GM12878 (cell line): ENCODE results near the gene PUM2. TPM values are rescaled to one million over a fixed set of nuclear protein-coding genes. Genes with fewer than 3 reads are reported as not detected.

Source experiments
- ATAC-seq: fragments of 200-7000 bp; cut with Tn5 transposase; 3 replicates; pipeline ENCODE4 v1.9.1; 2020; ENCODE audit warnings: mild to moderate bottlenecking, moderate library complexity
- BruUV-seq: library from RNA; stranded (reverse); fragments of 400-500 nt; replicated peaks from 2 replicates; lab custom pipeline; 2021; lab: Mats Ljungman, UMichigan
- CTCF ChIA-PET: fragments of 300-600 bp; sonication (Branson Sonifier 250); formaldehyde crosslinking; extraction: SDS; loops from one replicate; lab custom pipeline; 2021; ENCODE audit warnings: inconsistent platforms; lab: Yijun Ruan, JAX
- POLR2A ChIA-PET: fragments of 350-600 bp; formaldehyde crosslinking; extraction: SDS; loops from one replicate; lab custom pipeline; 2021; ENCODE audit warnings: inconsistent platforms; lab: Charles Lee
- RAD21 ChIA-PET: fragments of 300-600 bp; sonication (Branson Sonifier 250); formaldehyde crosslinking; loops from one replicate; lab custom pipeline; 2023; ENCODE audit warnings: antibody characterized with exemption; ENCODE audit not compliant: unreplicated experiment; lab: Charles Lee
- SMC1A ChIA-PET: fragments of 300-600 bp; sonication (Branson Sonifier 250); formaldehyde crosslinking; loops from one replicate; lab custom pipeline; 2023; ENCODE audit not compliant: unreplicated experiment, uncharacterized antibody; lab: Charles Lee
- DNase-seq: peaks from one replicate; pipeline ENCODE4 v3.0.0-alpha.2; 2011; ENCODE audit warnings: low read depth, low spot score
- FAIRE-seq: peaks from 3 replicates; lab custom pipeline; 2011; peaks lifted over from hg19 to GRCh38; lab: Jason Lieb, UNC
- H2AFZ ChIP-seq: 2 replicates; pipeline ENCODE4 v1.6.0; 2011; ENCODE audit warnings: low read depth, low read length, control low read depth; ENCODE audit not compliant: control insufficient read depth
- H3K27ac ChIP-seq: 2 replicates; pipeline ENCODE4 v1.5.1; 2011; ENCODE audit warnings: control low read depth; ENCODE audit not compliant: control insufficient read depth, insufficient read depth
- H3K27me3 ChIP-seq, 2 experiments: replicated peaks in 1 of 2; 2 replicates each; pipeline versions ENCODE4 v1.6.0 to v1.6.1; 2011; ENCODE audit warnings: low read length in 1 of 2; ENCODE audit not compliant: control insufficient read depth in 2 of 2, insufficient read depth in 2 of 2
- H3K36me3 ChIP-seq, 2 experiments: 2 replicates each; pipeline ENCODE4 v1.5.1; 2011; ENCODE audit warnings: low read length in 1 of 2; ENCODE audit not compliant: control insufficient read depth in 2 of 2, insufficient read depth in 2 of 2
- H3K4me1 ChIP-seq: 2 replicates; pipeline ENCODE4 v1.6.1; 2011; ENCODE audit warnings: mild to moderate bottlenecking, low read length, moderate library complexity, mixed read lengths; ENCODE audit not compliant: control insufficient read depth, insufficient read depth
- H3K4me2 ChIP-seq: 2 replicates; pipeline ENCODE4 v1.6.0; 2011; ENCODE audit warnings: control low read depth; ENCODE audit not compliant: control insufficient read depth, insufficient read depth
- H3K4me3 ChIP-seq: fragments of 200-600 bp; sonication (generic); 2 replicates; pipeline ENCODE4 v1.5.1; 2016
- H3K79me2 ChIP-seq: 2 replicates; pipeline ENCODE4 v1.6.0; 2011; ENCODE audit warnings: low read length; ENCODE audit not compliant: control insufficient read depth, insufficient read depth
- H3K9ac ChIP-seq: 2 replicates; pipeline ENCODE4 v1.8.0; 2011; ENCODE audit warnings: low read length, control low read depth, mixed read lengths; ENCODE audit not compliant: control insufficient read depth, insufficient read depth
- H3K9me3 ChIP-seq: replicated peaks from 3 replicates; pipeline ENCODE4 v1.5.1; 2011; ENCODE audit warnings: mild to moderate bottlenecking, low read length; ENCODE audit not compliant: control insufficient read depth, insufficient read depth
- H4K20me1 ChIP-seq: 2 replicates; pipeline ENCODE4 v1.6.0; 2011; ENCODE audit not compliant: control insufficient read depth, insufficient read depth
- GABPA ChIP-seq: IDR thresholded peaks from 2 replicates; pipeline ENCODE4 v1.6.1; 2014; ENCODE audit warnings: antibody characterized with exemption, low read depth, mild to moderate bottlenecking, inconsistent platforms
- IKZF2 ChIP-seq, 2 experiments: fragments of 450-650 bp; IDR thresholded peaks; 2 replicates each; pipeline ENCODE4 v1.6.1; 2017; ENCODE audit warnings: mild to moderate bottlenecking in 2 of 2, moderate library complexity in 2 of 2
- NBN ChIP-seq: fragments of 450-650 bp; IDR thresholded peaks from 2 replicates; pipeline ENCODE4 v1.6.1; 2016
- NFXL1 ChIP-seq: fragments of 450-650 bp; IDR thresholded peaks from 2 replicates; pipeline ENCODE4 v1.6.1; 2017; ENCODE audit warnings: antibody characterized with exemption, mild to moderate bottlenecking, borderline replicate concordance
- NFYA ChIP-seq: IDR thresholded peaks from 2 replicates; pipeline ENCODE4 v1.6.1; 2011; ENCODE audit warnings: low read depth, mild to moderate bottlenecking, low read length, improper control_type of control experiment, borderline replicate concordance
- PML ChIP-seq: IDR thresholded peaks from 2 replicates; pipeline ENCODE4 v1.6.1; 2012; ENCODE audit warnings: low read length, inconsistent platforms
- POU2F2 ChIP-seq: IDR thresholded peaks from 3 replicates; pipeline ENCODE4 v1.6.1; 2011; ENCODE audit warnings: low read depth, mild to moderate bottlenecking, low read length, borderline replicate concordance
- RCOR1 ChIP-seq: conservative IDR thresholded peaks from 2 replicates; pipeline ENCODE4 v1.6.1; 2012; ENCODE audit warnings: low read depth, low read length, improper control_type of control experiment
- SMAD5 ChIP-seq: IDR thresholded peaks from 2 replicates; pipeline ENCODE4 v1.6.1; 2016; ENCODE audit warnings: antibody characterized with exemption, low read depth
- ZNF24 ChIP-seq: fragments of 450-650 bp; IDR thresholded peaks from 2 replicates; pipeline ENCODE4 v1.6.1; 2017; ENCODE audit warnings: antibody characterized with exemption, mild to moderate bottlenecking
- ZSCAN29 ChIP-seq: fragments of 450-650 bp; IDR thresholded peaks from 2 replicates; pipeline ENCODE4 v1.6.1; 2017; ENCODE audit warnings: mild to moderate bottlenecking, moderate library complexity
- WGBS: methylation state at CpG from one replicate; pipeline ENCODE4 v1.1.6; 2016; ENCODE audit warnings: low lambda C conversion rate; ENCODE audit not compliant: insufficient replicate concordance, insufficient coverage; ENCODE audit errors: missing lambda C conversion rate; 5-methylcytosine and 5-hydroxymethylcytosine counted together
- in situ Hi-C: fragments of 300-500 bp; cut with MboI; formaldehyde crosslinking; loops from 9 replicates; pipeline ENCODE4 v1.14.3; 2018; ENCODE audit warnings: mixed read lengths
- intact Hi-C: fragments of 100-400 bp; cut with micrococcal nuclease; formaldehyde crosslinking; loops from one replicate; pipeline ENCODE4 v1.14.2; 2022; ENCODE audit not compliant: unreplicated experiment
- polyA plus RNA-seq, 11 experiments: library from polyadenylated mRNA; depleted of rRNA in 4 of 11; unstranded in 6 of 11; stranded (reverse) in 5 of 11; fragments of >200 nt; fragmentation: Nextera tagmentation in 4 of 11; fragmentation: Illumina TruSeq in 1 of 11; extraction: Ambion mirVana in 4 of 11; extraction: Trizol in 1 of 11; gene quantifications; 1 replicate in 1 of 11; 2 replicates in 10 of 11; pipeline versions ENCODE4 v1.2.1 to v1.2.3, GENCODE V29; 2011 to 2016; ENCODE audit warnings: inconsistent platforms in 2 of 11, missing spikeins in 2 of 11, low read depth in 1 of 11
- total RNA-seq, 4 experiments: library from RNA; depleted of rRNA in 3 of 4; stranded (reverse); fragments of >200 nt in 3 of 4; fragmentation: Illumina TruSeq in 1 of 4; extraction: Trizol in 1 of 4; gene quantifications; 2 replicates each; pipeline versions ENCODE4 v1.2.1 to v1.2.3, GENCODE V29; 2013 to 2021
- TF ChIP-seq, protein P1 (sequence below): IDR thresholded peaks from 2 replicates; pipeline ENCODE4 v1.6.1; 2012; ENCODE audit warnings: low read depth, low read length, improper control_type of control experiment

Gene PUM2
- total and polyA plus RNA-seq, 10 of the 15 experiments (the other 5 are each of a cell fraction or from before 2014, with no cell fraction given), result 14.5 to 87.6 (median 29.4) TPM

DNA sequence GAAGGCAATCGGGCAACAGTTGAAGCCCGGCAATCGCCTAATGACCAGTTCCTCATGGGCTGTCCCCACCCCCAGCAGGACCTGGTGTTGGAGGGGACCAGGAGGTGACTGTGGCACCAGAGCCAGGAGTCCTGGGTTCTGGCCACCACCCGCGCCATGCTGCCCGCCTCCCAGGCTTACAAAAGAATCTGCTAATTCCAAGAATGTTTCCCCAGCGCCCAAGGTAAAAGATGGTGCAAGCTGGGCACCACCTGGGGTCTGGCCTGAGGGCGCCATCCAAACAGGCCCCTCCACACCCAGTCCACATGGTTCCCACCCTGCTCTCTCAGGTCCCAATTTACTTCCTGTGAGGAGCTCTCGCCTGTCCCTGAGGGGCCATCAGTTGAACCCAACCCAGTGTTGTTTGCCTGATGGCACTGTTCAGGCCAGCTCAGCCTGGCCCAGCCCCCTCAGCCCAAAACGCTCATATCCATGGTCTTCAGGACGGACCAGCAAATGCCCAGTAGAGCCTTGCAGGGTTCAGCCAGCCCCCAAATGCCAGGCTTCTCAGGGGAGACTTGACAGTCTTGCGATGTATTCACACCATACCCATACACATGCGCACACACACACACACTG, 130.8 kb downstream of the PUM2 start:
- Histone ChIP-seq H3K4me2 (no peak overlapping the region), H3K4me1 (peaks cover 35% of the 10 kb centered on the region), H3K9ac (no peak overlapping the region), H2AFZ (no peak overlapping the region), H3K36me3 (no peaks in the 10 kb centered on the region), H4K20me1 (no peaks in the 10 kb centered on the region), H3K27me3 (no peaks in the 10 kb centered on the region), H3K4me3 (no peak overlapping the region), H3K79me2 (peaks cover 47% of the 10 kb centered on the region), H3K9me3 (no peaks in the 10 kb centered on the region), H3K27ac (no peak overlapping the region)
- WGBS, result 91% methylated on average over 13 of the region's 13 CpGs
- BruUV-seq, result no TSS peak
- RAD21 ChIA-PET, result interaction anchor here (4.7 to 6.2 kb wide), 2 partner anchors 8 to 75 kb away, joined by 57 to 69 read pairs; no protein-coding TSS in a partner anchor
- CTCF ChIA-PET, result interaction anchor here (0.5 kb wide), 1 partner anchor 68 kb away, joined by 4 read pairs; no protein-coding TSS in a partner anchor
- intact Hi-C loops, result no loop called here
- in situ Hi-C loops, result no loop called here
- POLR2A ChIA-PET, result interaction anchor here (0.5 kb wide), 1 partner anchor 304 kb away, joined by 6 read pairs; no protein-coding TSS in a partner anchor
- TF ChIP-seq IKZF2 (IDR thresholded peaks at IDR 0.05) (no peak), PML (no peak), RCOR1 (no peak), NFXL1 (no peak), ZNF24 (no peak), POU2F2 (no peak), NFYA (no peak), NBN (no peak), SMAD5 (no peak), ZSCAN29 (no peak), GABPA (no peak)
- TF ChIP-seq, protein P1, sequence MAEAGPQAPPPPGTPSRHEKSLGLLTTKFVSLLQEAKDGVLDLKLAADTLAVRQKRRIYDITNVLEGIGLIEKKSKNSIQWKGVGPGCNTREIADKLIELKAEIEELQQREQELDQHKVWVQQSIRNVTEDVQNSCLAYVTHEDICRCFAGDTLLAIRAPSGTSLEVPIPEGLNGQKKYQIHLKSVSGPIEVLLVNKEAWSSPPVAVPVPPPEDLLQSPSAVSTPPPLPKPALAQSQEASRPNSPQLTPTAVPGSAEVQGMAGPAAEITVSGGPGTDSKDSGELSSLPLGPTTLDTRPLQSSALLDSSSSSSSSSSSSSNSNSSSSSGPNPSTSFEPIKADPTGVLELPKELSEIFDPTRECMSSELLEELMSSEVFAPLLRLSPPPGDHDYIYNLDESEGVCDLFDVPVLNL, result no peak
- no peak for ATAC-seq
- FAIRE-seq, result no peak
- no peak for DNase-seq
- SMC1A ChIA-PET, result interaction anchor here (1.0 to 9.6 kb wide), 4 partner anchors 12 to 81 kb away, joined by 3 to 191 read pairs (median 9); no protein-coding TSS in a partner anchor
